ENCODE measurements around the gene CALHM6.

The CALHM6 gene

DNA sequence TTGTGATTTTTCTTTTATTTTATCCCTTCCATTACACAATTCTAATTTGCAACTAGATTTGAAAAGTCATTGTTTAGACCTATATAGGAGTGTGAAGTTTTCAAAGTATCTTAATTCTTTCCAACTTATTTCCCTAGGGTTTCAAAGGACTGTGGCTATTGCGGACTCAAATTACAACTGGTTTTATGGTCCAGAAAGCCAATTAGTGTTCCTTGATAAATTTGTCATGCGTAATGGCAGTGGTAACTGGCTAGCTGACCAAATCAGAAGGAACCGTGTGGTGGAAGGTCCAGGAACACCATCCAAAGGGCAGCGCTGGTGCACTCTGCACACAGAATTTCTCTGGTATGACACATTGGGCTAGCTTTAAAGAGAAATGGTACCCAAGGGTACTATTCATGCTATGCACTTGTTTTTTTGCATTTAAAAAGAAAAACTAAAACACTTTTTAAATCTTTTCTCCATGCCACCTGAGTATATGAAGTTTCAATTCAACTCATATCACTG lies 27.9 kb upstream of the CALHM6 start:
- ChIA-PET POLR2A (no interaction called here), CTCF (interaction anchor here (1.1 to 8.2 kb wide), 4 partner anchors 10 to 145 kb away, joined by 3 to 61 read pairs (median 4); no protein-coding TSS in a partner anchor)
- DNase-seq (ENCODE audit: extremely low spot score): no peak
- TF ChIP-seq, protein P1, sequence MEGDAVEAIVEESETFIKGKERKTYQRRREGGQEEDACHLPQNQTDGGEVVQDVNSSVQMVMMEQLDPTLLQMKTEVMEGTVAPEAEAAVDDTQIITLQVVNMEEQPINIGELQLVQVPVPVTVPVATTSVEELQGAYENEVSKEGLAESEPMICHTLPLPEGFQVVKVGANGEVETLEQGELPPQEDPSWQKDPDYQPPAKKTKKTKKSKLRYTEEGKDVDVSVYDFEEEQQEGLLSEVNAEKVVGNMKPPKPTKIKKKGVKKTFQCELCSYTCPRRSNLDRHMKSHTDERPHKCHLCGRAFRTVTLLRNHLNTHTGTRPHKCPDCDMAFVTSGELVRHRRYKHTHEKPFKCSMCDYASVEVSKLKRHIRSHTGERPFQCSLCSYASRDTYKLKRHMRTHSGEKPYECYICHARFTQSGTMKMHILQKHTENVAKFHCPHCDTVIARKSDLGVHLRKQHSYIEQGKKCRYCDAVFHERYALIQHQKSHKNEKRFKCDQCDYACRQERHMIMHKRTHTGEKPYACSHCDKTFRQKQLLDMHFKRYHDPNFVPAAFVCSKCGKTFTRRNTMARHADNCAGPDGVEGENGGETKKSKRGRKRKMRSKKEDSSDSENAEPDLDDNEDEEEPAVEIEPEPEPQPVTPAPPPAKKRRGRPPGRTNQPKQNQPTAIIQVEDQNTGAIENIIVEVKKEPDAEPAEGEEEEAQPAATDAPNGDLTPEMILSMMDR (IDR thresholded peaks at IDR 0.05; ENCODE audit: control extremely low read depth, extremely low read depth, low read depth, missing control alignments): no peak

DNA sequence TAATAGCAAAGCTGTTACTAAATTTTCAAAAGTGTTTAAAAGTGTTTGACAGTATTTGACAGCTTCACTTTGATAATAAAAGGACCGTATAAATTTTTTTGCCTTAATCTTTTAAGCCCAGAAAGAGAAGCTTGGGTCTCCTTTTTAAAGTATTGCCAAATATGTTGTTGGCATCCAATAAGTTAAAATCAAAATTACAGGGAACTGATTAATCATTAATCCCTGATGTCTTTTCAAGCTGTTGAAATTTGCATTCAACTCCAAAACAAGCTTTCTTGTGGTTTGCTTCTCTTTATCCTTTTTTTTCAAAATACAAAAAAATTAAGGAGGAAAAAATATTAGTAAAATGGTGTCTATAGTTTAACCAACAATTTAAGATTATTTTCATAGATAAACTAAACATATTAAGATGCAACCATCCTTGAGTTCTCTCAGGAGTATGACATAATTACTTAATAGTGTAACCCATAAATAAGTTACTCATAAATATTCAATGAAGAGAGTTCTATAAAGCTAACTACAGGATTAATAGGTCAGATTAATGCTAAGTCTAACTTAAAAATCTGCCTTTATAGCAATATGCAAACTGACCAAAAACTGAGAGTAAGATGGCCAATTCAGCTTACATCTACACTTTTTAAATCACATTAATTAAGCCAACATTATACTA lies 27.0 kb upstream of the CALHM6 start:
- ChIA-PET POLR2A (no interaction called here), CTCF (interaction anchor here (1.1 to 8.2 kb wide), 4 partner anchors 10 to 146 kb away, joined by 3 to 61 read pairs (median 4); no protein-coding TSS in a partner anchor)
- TF ChIP-seq, protein P1 (IDR thresholded peaks at IDR 0.05; ENCODE audit: control extremely low read depth, extremely low read depth, low read depth, missing control alignments): no peak
- no peak for DNase-seq (ENCODE audit: extremely low spot score)

DNA sequence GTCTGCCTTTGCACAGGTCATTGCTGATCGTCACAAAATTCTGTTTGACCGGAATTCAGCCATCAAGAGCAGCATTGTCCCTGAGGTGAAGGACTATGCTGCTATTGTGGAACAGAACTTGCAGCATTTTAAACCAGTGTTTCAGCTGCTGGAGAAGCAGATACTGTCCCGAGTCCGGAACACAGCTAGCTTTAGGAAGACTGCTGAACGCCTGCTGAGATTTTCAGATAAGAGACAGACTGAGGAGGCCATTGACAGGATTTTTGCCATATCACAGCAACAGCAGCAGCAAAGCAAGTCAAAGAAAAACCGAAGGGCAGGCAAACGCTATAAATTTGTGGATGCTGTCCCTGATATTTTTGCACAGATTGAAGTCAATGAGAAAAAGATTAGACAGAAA lies 24.6 kb upstream of the CALHM6 start:
- DNase-seq (ENCODE audit: extremely low spot score): no peak
- ChIA-PET CTCF (interaction anchor here (1.1 to 3.7 kb wide), 5 partner anchors 8 to 78 kb away, joined by 3 to 15 read pairs (median 4); no protein-coding TSS in a partner anchor), POLR2A (no interaction called here)
- TF ChIP-seq, protein P1 (IDR thresholded peaks at IDR 0.05; ENCODE audit: control extremely low read depth, extremely low read depth, low read depth, missing control alignments): no peak

DNA sequence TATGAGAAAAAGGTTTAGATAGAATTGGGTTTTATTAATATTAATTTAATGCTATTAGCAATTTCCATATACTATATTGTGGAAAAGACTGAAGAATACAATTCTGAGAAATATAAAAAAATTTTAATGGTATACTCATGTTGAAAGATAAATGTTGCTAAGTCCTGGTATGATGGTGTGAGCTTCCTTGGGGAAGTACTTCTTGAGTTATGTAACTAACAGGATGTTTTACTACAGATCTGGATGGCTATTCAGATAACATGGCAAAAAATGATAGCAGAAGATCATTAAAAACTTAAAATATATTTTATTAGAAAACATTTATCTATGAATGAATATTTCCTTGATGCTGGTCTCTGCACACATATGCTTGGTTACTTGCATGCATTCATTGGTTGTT lies 23.5 kb upstream of the CALHM6 start:
- ChIA-PET POLR2A (no interaction called here), CTCF (interaction anchor here (1.0 to 3.7 kb wide), 4 partner anchors 10 to 79 kb away, joined by 3 to 15 read pairs (median 4); no protein-coding TSS in a partner anchor)
- TF ChIP-seq, protein P1 (IDR thresholded peaks at IDR 0.05; ENCODE audit: control extremely low read depth, extremely low read depth, low read depth, missing control alignments): no peak
- no peak for DNase-seq (ENCODE audit: extremely low spot score)

DNA sequence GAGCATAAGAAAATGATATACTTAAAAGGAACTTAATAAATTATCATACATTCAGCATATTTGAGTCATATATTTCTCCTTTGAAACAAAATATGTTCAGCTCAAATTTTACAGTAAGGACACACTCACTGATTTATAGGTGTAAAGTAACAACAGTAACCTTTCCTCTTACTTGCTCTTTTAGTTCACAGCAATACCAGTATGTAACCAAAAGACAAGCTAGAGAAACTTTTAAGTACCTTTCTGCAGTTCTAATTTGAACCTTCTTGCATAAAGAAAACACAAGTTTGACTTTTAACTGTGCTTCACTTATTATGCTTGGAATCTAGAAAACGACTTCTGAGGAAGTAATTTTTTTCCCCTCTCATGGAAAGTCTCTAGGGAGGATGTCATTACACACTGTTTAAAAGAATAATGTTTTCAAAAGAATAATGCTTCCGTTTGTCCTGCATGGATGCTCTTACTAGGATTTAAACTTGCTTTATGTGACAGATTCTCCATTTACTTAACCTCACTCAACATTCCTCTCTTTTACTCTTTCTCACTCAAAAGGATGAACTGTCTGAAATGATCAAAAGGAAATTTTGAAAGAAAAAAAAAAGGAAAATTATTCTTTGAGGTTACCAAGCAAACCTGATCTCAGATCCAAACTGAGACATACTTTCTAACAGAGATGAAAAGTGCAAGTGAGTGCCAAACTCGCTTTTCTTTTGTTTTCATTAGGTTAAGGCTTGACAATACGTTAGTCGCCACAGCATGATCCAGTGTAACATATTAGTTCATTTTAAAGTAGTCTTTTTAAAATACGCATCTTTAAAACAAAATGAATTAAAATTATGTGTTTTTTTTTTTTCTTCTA lies 22.4 kb upstream of the CALHM6 start:
- ChIA-PET POLR2A (no interaction called here), CTCF (interaction anchor here (1.1 to 3.7 kb wide), 7 partner anchors 10 to 151 kb away, joined by 3 to 15 read pairs (median 4); no protein-coding TSS in a partner anchor)

More for the DNA sequence above, 22.4 kb upstream of the CALHM6 start:
- TF ChIP-seq, protein P1 (IDR thresholded peaks at IDR 0.05; ENCODE audit: control extremely low read depth, extremely low read depth, low read depth, missing control alignments): no peak
- no peak for DNase-seq (ENCODE audit: extremely low spot score)

Measured in GM10248 (cell line).